Neural cell (in vitro differentiated cells): Measurements from ENCODE around the gene INF2. TPM values are rescaled to one million over a fixed set of nuclear protein-coding genes. Genes with fewer than 3 reads are reported as not detected.

Source experiments
- H2AFZ ChIP-seq: fragments of 200-600, 300-800 bp; sonication (generic), shearing (Covaris generic); 2 replicates; pipeline ENCODE4 v1.6.0; 2014; ENCODE audit warnings: low read depth, mild to moderate bottlenecking, antibody characterized with exemption, low read length, moderate library complexity
- H3F3A ChIP-seq: fragments of 200-600 bp; shearing (Covaris generic); 2 replicates; pipeline ENCODE4 v1.6.1; 2016; ENCODE audit warnings: mild to moderate bottlenecking, moderate library complexity, mixed read lengths, antibody characterized with exemption, low read length; ENCODE audit not compliant: insufficient read depth, poor library complexity, severe bottlenecking
- H3K27ac ChIP-seq: fragments of 200-600, 300-800 bp; sonication (generic), shearing (Covaris generic); 2 replicates; pipeline ENCODE4 v1.5.1; 2014; ENCODE audit warnings: mild to moderate bottlenecking, low read length, moderate library complexity
- H3K27me3 ChIP-seq: fragments of 300-800, 200-600 bp; sonication (generic), shearing (Covaris generic); 2 replicates; pipeline ENCODE4 v1.6.0; 2014; ENCODE audit warnings: mild to moderate bottlenecking, low read depth, low read length, moderate library complexity; ENCODE audit not compliant: insufficient read depth
- H3K36me3 ChIP-seq: fragments of 300-800, 200-600 bp; sonication (generic), shearing (Covaris generic); 2 replicates; pipeline ENCODE4 v1.5.1; 2014; ENCODE audit warnings: mild to moderate bottlenecking, antibody characterized with exemption, low read length, moderate library complexity; ENCODE audit not compliant: insufficient read depth
- H3K4me2 ChIP-seq: fragments of 300-800, 200-600 bp; sonication (generic), shearing (Covaris generic); 2 replicates; pipeline ENCODE4 v1.6.0; 2014; ENCODE audit warnings: mild to moderate bottlenecking, low read length
- H3K4me3 ChIP-seq: fragments of 300-800, 200-600 bp; sonication (generic), shearing (Covaris generic); 2 replicates; pipeline ENCODE4 v1.5.1; 2014; ENCODE audit warnings: mild to moderate bottlenecking, low read length, moderate library complexity
- H3K79me2 ChIP-seq: fragments of 200-600 bp; shearing (Covaris generic); replicated peaks from 2 replicates; pipeline ENCODE4 v1.6.0; 2014; ENCODE audit warnings: mild to moderate bottlenecking, low read length, moderate library complexity; ENCODE audit not compliant: insufficient read depth
- H3K9ac ChIP-seq: fragments of 300-800, 200-600 bp; sonication (generic), shearing (Covaris generic); 2 replicates; pipeline ENCODE4 v1.6.1; 2016; ENCODE audit warnings: mild to moderate bottlenecking, low read length, mixed read lengths
- H3K9me2 ChIP-seq: fragments of 200-600 bp; shearing (Covaris generic); 2 replicates; pipeline ENCODE4 v1.6.1; 2016; ENCODE audit warnings: mild to moderate bottlenecking, low read length, mixed read lengths; ENCODE audit not compliant: insufficient read depth
- H3K9me3 ChIP-seq: fragments of 200-600, 300-800 bp; sonication (generic), shearing (Covaris generic); 2 replicates; pipeline ENCODE4 v1.6.1; 2016; ENCODE audit warnings: mild to moderate bottlenecking, mixed run types, low read length, moderate library complexity, mixed read lengths
- H4K20me1 ChIP-seq: fragments of 200-600 bp; shearing (Covaris generic); 2 replicates; pipeline ENCODE4 v1.6.1; 2016; ENCODE audit warnings: mild to moderate bottlenecking, mixed run types; ENCODE audit not compliant: insufficient read depth
- CTCF ChIP-seq: fragments of 450-650 bp; IDR thresholded peaks from 2 replicates; pipeline ENCODE4 v1.5.1; 2014; ENCODE audit warnings: antibody characterized with exemption, mild to moderate bottlenecking, moderate library complexity; ENCODE audit not compliant: poor library complexity, severe bottlenecking
- EP300 ChIP-seq: fragments of 450-650 bp; conservative IDR thresholded peaks from 2 replicates; pipeline ENCODE4 v1.6.1; 2014; ENCODE audit warnings: antibody characterized with exemption, mild to moderate bottlenecking, moderate library complexity; ENCODE audit not compliant: poor library complexity, severe bottlenecking
- EZH2 ChIP-seq: fragments of 200-600, 300-800 bp; shearing (Covaris generic), sonication (generic); IDR thresholded peaks from 2 replicates; pipeline ENCODE4 v1.6.1; 2014; ENCODE audit warnings: antibody characterized with exemption, low read length, borderline replicate concordance, mild to moderate bottlenecking; ENCODE audit not compliant: insufficient read depth, poor library complexity, severe bottlenecking
- MXI1 ChIP-seq: fragments of 450-650 bp; conservative IDR thresholded peaks from 2 replicates; pipeline ENCODE4 v1.6.1; 2014; ENCODE audit warnings: antibody characterized with exemption, mild to moderate bottlenecking; ENCODE audit not compliant: poor library complexity, severe bottlenecking
- POLR2AphosphoS5 ChIP-seq: IDR thresholded peaks from 2 replicates; pipeline ENCODE4 v1.6.1; 2012
- RAD21 ChIP-seq: fragments of 450-650 bp; conservative IDR thresholded peaks from 2 replicates; pipeline ENCODE4 v1.6.1; 2014; ENCODE audit warnings: antibody characterized with exemption, mild to moderate bottlenecking, moderate library complexity
- REST ChIP-seq: IDR thresholded peaks from 2 replicates; pipeline ENCODE4 v1.6.1; 2012; ENCODE audit warnings: borderline replicate concordance
- SMC3 ChIP-seq: fragments of 450-650 bp; conservative IDR thresholded peaks from 2 replicates; pipeline ENCODE4 v1.6.1; 2014; ENCODE audit warnings: antibody characterized with exemption, mild to moderate bottlenecking, moderate library complexity; ENCODE audit not compliant: poor library complexity
- TAF1 ChIP-seq: IDR thresholded peaks from 2 replicates; pipeline ENCODE4 v1.6.1; 2012; ENCODE audit warnings: low read depth
- polyA plus RNA-seq: library from polyadenylated mRNA; depleted of rRNA; stranded (reverse); fragments of >200 nt; gene quantifications from 2 replicates; pipeline ENCODE4 v1.2.3, GENCODE V29; 2014

INF2 gene
- polyA plus RNA-seq, 1 donor from 2014 or later: 0.02 TPM

GRCh38 chr14:104765517-104765916 is 76.1 kb downstream of the INF2 start:
- no peaks in the 10 kb centered on the region for H3K9me2 ChIP-seq
- no peaks in the 10 kb centered on the region for H4K20me1 ChIP-seq
- TF ChIP-seq POLR2AphosphoS5: no peak
- no peak for TF ChIP-seq SMC3
- no peak for TF ChIP-seq REST
- TF ChIP-seq EZH2: no peak
- no peak for TF ChIP-seq RAD21
- no peak for TF ChIP-seq TAF1
- TF ChIP-seq MXI1: no peak
- TF ChIP-seq CTCF: no peak
- no peak for TF ChIP-seq EP300
- no peak overlapping the region for H3K9ac ChIP-seq
- H2AFZ ChIP-seq: no peak overlapping the region
- no peaks in the 10 kb centered on the region for H3K79me2 ChIP-seq
- no peaks in the 10 kb centered on the region for H3K27me3 ChIP-seq
- no peak overlapping the region for H3K27ac ChIP-seq
- H3K9me3 ChIP-seq: no peaks in the 10 kb centered on the region
- no peaks in the 10 kb centered on the region for H3F3A ChIP-seq
- no peak overlapping the region for H3K4me3 ChIP-seq
- H3K4me2 ChIP-seq: no peak overlapping the region
- peaks cover under 1% of the 10 kb centered on the region for H3K36me3 ChIP-seq

- Histone ChIP-seq H3K9ac (no peak overlapping the region), H3K27me3 (no peaks in the 10 kb centered on the region), H3K79me2 (no peaks in the 10 kb centered on the region), H3K4me2 (no peak overlapping the region), H3K4me3 (no peak overlapping the region), H2AFZ (no peak overlapping the region), H3K36me3 (peaks cover 9% of the 10 kb centered on the region), H3K27ac (no peak overlapping the region), H3K9me2 (no peaks in the 10 kb centered on the region), H3K9me3 (no peaks in the 10 kb centered on the region), H3F3A (no peaks in the 10 kb centered on the region), H4K20me1 (no peaks in the 10 kb centered on the region)
- TF ChIP-seq SMC3 (no peak), EP300 (no peak), CTCF (no peak), REST (no peak), MXI1 (no peak), TAF1 (no peak), POLR2AphosphoS5 (no peak), RAD21 (no peak), EZH2 (no peak)
Observed at GRCh38 chr14:104766256-104766862, 76.9 kb downstream of the INF2 start.
